GM12873 (cell line): ENCODE results near the gene NPIPB2.

Experiments used
- TF ChIP-seq, protein P1 (sequence below): IDR thresholded peaks from 2 replicates; pipeline ENCODE4 v1.5.1; 2012; ENCODE audit warnings: low read depth, mild to moderate bottlenecking, moderate library complexity, low read length, control low read depth; ENCODE audit not compliant: insufficient read depth; ENCODE audit errors: missing control alignments

Gene NPIPB2

DNA sequence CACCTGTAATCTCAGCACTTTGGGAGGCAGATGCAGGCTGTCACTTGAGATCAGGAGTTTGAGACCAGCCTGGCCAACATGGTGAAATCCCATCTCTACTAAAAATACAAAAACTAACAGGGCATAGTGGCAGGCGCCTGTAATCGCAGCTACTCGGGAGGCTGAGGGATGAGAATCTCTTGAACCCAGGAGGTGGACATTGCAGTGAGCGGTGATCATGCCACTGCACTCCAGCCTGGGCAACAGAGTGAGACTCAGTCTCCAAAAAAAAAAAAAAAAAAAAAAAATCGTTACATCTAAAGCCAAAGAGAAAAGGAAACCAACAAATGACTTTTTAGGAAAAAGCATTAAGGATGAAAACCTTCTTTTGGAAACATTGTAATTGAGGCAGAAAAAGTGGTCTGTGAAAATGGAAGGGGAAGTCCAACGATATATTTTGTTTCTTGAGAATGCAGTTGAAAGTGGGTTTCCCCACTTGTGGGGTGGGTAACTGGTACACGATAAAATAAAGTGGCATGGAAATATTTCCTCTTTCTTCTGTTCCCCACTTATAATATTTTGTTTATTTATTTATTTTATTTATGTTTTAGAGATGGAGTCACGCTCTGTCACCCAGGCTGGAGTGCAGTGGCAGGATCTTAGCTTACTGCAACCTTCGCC lies 37.3 kb upstream of the NPIPB2 start:
- TF ChIP-seq, protein P1, sequence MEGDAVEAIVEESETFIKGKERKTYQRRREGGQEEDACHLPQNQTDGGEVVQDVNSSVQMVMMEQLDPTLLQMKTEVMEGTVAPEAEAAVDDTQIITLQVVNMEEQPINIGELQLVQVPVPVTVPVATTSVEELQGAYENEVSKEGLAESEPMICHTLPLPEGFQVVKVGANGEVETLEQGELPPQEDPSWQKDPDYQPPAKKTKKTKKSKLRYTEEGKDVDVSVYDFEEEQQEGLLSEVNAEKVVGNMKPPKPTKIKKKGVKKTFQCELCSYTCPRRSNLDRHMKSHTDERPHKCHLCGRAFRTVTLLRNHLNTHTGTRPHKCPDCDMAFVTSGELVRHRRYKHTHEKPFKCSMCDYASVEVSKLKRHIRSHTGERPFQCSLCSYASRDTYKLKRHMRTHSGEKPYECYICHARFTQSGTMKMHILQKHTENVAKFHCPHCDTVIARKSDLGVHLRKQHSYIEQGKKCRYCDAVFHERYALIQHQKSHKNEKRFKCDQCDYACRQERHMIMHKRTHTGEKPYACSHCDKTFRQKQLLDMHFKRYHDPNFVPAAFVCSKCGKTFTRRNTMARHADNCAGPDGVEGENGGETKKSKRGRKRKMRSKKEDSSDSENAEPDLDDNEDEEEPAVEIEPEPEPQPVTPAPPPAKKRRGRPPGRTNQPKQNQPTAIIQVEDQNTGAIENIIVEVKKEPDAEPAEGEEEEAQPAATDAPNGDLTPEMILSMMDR, result no peak

DNA sequence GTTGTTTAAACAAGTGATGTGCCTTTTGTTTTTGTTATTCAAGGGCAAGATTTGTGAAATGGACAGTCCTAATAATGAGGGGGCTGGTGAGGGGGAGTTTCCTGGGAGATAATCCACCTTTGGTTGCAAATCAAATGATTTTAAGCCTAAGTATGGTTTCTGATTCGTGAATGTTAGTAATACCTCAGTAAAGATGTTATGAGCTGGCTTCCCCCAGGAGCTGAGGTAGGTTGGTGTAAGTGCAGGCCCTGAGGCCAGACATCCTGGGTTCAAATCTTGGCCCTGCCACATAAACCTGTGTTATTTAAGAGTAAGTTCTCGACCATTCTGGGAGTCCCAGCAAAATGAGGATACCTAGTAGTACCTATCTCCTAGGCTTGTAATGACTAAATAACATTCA lies 36.2 kb upstream of the NPIPB2 start:
- TF ChIP-seq, protein P1, result no peak

DNA sequence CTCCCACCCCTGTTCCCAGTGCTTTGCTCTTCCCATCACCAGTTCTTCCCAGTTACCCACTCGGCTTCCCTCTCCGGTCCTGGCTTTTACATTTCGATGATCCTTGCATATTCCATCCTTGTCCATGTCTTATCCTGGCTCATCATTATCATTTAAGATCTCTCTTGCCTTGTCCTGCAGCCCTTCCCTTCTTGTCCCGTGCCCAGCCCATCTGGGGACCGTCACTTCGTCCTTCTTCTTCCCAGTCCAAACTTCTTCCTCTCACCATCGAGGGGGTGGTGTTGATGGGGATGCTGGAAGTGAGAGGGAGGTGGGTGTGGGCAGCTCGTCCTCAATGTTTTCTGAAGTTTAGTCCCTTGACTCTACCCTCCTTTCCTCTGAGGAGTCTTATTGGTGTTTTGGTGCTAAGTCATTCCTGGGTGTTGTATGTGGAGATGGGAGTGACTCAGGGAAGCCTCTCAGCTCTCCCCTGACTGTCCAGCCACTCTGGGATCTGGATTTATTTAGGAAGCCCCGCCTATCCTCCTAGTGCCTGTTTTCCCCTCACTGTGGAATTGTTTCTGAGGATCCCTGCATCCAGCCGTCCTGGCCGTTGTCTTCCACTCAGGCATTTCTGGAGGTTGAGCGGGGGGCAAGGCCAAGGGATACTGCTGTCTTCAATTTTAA lies 35.7 kb upstream of the NPIPB2 start:
- TF ChIP-seq, protein P1, result no peak

DNA sequence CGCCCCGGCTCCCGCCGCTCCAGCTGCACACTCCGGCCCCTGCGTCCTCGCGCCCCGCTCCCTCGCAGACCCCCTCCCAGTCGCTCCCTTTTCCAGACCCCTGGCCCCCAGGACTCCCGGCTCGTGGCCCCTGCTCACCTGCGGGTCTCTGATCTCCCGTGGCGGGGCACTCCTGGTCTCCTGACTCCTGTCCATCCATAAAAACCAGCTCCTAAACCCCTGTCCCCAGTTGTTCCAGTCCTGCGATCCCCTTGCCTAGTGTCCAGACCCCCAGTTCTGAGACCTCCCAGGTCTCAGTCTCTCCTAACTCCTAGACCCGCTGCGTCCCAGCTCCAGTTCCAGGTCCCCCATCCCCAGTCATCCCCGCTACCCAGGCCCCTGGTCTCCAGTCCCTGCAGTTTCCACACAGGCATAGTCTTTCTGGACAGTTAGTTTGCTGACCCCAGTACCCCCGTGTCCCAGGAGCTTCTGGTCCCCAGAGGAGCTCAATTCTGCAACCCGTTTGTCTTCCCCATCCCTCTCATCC lies 35.1 kb upstream of the NPIPB2 start:
- TF ChIP-seq, protein P1, result no peak

DNA sequence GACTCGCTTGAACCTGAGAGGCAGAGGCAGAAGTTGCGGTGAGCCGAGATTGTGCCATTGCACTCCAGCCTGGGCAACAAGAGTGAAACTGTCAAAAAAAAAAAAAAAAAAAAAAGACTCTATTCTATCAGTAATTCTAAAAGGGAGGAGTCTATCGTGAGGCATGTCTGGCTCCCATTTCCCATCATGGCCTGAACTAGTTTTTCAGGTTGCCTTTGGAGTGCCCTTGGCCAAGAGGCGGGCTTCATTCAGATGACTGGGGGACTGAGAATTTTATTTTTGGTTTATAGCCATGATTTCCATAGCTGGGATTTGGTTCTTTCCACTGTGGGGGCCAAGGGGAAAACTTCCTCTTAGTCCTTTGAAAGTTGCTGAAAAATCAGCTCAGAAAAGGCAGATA lies 31.2 kb upstream of the NPIPB2 start:
- TF ChIP-seq, protein P1, result no peak

DNA sequence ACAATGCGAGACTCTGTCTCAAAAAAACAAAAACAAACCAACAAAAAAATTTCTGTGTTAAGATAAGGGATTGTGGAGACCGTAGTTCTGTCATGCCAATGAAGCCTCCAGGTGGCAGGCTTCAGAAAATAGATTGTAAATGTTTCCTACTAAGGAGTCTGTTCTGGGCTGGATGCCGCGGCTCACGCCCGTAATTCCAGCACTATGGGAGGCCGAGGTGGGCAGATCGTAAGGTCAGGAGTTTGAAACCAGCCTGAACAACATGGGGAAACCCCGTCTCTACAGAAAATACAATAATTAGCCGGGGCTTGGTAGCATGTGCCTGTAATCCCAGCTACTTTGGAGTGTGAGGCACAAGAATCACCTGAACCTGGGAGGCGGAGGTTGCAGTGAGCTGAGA lies 30.3 kb upstream of the NPIPB2 start:
- TF ChIP-seq, protein P1, result peak; percentile 26

DNA sequence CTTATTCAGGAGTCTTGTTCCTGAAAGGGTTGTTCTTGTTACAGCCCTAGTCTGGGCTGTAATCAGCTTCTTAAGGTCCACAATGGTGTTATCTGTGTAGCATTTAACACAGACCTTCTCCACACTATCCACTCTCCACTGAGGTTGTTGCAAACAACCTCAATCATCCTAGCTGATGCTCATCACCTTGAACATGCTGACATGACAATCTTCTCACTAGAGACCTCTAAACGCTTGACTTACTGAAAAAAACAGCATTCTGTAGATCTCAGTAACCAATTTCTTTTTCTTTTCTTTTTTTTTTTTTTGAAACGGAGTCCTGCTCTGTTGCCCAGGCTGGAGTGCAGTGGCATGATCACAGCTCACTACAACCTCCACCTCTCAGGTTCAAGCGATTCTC lies 26.7 kb upstream of the NPIPB2 start:
- TF ChIP-seq, protein P1, result no peak
